GM12801 (cell line): Measurements from ENCODE around the gene RAD50.

Source experiments
- TF ChIP-seq, protein P1 (sequence below): IDR thresholded peaks from one replicate; pipeline ENCODE4 v1.5.1; 2011; ENCODE audit warnings: control low read depth; ENCODE audit not compliant: insufficient read length; ENCODE audit errors: extremely low read depth

Gene RAD50

DNA sequence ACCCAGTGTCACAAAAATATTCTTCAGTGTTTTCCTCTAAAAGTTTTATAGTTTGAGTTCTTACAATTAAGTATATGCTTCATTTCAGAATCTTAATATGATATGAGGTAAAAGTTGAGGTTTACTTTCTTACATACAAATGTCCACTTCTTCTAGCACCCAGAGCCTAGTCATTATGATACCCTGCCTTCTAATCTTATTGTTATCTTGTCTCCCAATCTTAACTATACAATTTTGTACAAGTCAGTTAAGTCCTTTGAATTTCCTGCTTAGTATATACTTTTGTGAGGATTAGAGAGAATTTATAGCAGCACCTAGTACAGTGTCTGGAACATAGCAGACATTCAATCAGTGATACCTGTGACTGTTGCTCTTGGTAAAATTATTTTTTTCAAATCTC, 29.3 kb downstream of the RAD50 start:
- TF ChIP-seq, protein P1, sequence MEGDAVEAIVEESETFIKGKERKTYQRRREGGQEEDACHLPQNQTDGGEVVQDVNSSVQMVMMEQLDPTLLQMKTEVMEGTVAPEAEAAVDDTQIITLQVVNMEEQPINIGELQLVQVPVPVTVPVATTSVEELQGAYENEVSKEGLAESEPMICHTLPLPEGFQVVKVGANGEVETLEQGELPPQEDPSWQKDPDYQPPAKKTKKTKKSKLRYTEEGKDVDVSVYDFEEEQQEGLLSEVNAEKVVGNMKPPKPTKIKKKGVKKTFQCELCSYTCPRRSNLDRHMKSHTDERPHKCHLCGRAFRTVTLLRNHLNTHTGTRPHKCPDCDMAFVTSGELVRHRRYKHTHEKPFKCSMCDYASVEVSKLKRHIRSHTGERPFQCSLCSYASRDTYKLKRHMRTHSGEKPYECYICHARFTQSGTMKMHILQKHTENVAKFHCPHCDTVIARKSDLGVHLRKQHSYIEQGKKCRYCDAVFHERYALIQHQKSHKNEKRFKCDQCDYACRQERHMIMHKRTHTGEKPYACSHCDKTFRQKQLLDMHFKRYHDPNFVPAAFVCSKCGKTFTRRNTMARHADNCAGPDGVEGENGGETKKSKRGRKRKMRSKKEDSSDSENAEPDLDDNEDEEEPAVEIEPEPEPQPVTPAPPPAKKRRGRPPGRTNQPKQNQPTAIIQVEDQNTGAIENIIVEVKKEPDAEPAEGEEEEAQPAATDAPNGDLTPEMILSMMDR: no peak

DNA sequence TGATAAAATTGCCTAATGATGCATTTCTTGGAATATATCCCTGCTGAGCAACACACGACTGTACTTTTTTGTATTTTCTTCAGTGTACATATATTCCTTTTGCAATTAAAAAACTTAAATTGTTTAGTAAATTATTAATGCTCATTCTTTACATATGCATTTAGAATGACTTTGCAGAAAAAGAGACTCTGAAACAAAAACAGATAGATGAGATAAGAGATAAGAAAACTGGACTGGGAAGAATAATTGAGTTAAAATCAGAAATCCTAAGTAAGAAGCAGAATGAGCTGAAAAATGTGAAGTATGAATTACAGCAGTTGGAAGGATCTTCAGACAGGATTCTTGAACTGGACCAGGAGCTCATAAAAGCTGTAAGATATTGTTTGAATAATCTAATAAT, 32.7 kb downstream of the RAD50 start:
- TF ChIP-seq, protein P1: no peak

DNA sequence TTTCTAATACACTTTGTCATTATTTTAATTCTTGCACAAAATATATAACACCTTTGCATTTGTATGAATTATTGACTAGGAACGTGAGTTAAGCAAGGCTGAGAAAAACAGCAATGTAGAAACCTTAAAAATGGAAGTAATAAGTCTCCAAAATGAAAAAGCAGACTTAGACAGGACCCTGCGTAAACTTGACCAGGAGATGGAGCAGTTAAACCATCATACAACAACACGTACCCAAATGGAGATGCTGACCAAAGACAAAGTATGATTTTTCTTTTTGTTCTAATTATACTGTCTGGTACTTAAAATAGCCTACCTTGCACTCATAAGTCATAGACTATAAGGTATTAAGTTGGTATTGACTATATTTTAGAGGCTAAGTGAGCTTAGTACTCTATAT, 34.4 kb downstream of the RAD50 start:
- TF ChIP-seq, protein P1: no peak

DNA sequence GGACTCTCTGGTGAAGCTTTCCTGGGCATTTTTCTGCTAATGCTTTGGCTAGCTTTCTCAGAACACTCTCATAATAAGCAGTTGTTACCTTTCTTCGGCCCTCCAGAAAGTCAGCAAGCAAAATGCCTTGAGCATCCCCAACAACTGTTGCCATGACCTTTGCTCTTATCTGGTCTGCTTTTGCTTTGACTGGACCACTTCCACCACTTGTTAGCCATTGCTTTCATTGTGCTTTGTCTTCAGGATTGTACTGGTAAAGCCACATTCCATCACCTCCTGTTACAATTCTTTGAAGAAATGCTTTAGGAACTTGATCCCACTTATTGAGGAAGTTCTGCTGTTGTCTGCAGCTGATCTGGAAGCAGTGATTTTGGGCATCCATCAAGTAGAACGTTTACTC, 35.7 kb downstream of the RAD50 start:
- TF ChIP-seq, protein P1: no peak

DNA sequence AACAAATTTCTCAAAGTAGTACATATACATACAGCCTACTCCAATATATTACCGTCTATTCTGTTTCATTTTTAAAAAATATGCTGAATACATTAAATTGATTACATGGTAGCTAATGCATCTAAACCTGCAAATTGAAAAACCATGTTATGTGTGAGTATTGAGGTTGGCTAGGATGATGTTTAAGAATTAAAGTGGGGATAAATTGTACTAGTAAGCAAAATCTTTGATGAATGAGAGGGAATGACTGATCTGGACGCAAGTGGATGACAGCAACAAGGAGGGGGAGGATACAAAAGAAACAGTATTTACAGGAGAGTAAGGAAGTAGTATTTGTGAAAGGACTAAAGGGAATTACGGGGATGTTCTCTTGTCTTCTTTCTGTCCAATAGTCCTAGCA, 37.4 kb downstream of the RAD50 start:
- TF ChIP-seq, protein P1: no peak

DNA sequence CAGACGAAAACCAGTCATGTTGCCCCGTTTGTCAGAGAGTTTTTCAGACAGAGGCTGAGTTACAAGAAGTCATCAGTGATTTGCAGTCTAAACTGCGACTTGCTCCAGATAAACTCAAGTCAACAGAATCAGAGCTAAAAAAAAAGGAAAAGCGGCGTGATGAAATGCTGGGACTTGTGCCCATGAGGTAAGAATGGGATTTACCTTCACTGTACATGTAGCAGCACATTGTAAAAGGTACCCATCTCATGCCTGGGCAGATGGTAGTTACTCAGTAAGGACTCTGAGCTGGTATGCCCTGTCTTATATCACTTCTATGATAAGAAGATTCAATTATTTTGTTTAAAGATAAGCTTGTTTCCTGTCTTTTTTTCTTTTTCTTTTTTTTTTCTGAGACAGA, 38.8 kb downstream of the RAD50 start:
- TF ChIP-seq, protein P1: no peak

DNA sequence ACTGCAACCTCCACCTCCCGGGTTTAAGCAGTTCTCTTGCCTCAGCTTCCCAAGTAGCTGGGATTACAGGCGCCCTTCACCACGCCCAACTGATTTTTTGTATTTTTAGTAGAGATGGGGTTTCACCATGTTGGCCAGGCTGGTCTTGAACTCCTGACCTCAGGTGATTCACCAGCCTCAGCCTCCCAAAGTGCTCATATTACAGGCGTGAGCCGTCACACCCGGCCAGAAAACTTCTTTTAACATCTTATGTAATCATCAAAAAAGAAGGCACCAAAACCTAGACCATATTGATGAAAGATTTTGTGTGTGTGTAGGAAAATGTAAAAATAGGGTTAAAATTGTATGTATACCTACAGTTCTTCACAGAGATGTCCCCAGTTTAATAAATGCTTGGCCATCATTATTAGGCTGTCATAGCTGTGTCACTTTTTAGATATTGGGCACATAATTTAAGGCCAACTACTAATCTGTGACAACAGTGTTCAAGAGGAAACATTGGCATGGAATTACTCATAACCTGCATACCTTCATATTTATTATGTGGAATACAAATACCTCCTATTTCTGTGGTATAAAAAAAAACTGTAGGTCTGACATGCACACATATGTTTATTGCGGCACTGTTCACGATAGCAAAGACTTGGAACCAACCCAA, 44.4 kb downstream of the RAD50 start:
- TF ChIP-seq, protein P1: no peak
